Activated CD4-positive, alpha-beta T cell treated with anti-CD3 and anti-CD28 coated beads, Interleukin-2, amount 50 U/mL, for 16 hours (primary cell): ENCODE data around the gene ZNF85.
"Not testable (repeated sequence)": the region's sequence is repeated elsewhere in the genome, so short reads cannot be mapped to it uniquely, and the experiment has no call there.

Experiments used
- DNase-seq: peaks from one replicate; pipeline ENCODE4 v3.0.0-alpha.2; 2020

ZNF85 gene

DNA sequence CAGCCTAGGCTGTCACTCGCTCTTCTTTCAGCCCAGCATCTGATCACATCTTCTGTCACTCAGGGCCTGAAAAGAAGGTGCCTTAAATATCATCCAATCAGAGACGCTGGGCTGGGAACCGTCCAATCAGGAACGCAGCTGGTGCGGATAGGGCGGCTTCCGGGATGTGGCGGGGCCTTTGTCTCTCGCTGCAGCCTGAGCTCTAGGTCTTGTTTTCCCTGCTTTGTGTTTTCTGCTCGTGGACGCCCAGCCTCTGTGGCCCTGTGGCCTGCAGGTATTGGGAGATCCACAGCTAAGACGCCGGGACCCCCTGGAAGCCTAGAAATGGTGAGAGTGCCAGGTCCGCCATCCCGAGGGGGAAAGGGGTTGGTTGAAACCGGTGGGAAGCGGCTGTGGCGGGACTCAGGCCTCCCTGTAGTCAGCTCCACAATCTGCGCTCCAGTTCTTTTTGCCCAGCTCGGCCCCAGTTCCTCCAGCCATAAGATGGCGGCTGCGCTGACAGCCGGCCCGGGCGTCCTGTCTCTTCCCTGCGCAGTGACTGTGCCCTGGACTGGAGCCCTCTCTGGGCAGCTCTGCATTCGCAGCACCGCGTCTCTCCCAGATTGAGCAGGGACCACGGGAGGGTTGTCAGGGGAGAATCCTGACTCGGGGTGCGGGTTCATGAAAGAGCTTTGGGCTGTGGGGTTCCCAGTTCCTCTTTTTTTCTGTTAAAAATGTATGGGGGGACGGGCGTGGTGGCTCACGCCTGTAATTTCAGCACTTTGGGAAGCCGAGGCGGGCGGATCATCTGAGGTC, at the start of gene ZNF85:
Gene ZNF85 (plus strand): TSS at position 175 of the 795 bp plus-strand sequence. CDS start 150 bp downstream, at position 325.
- peak; percentile 95 for DNase-seq

DNA sequence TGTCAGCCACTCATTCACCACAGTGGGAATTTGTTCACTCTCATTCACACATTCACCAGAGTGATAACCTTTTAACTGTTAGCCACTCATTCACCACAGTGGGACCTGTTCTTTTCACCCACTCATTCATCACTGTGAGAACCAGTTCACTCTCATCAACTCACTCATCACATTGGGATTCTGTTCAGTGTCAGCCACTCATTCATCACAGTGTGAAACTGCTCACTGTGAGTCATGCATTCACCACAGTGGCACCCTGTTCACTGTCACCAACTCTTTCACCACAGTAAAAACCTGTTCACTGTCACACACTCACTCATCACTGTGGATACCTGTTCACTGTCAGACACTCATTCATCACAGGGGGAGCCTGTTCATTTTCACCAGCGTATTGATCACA, 43.5 kb upstream of the ZNF85 start:
- DNase-seq: no peak

DNA sequence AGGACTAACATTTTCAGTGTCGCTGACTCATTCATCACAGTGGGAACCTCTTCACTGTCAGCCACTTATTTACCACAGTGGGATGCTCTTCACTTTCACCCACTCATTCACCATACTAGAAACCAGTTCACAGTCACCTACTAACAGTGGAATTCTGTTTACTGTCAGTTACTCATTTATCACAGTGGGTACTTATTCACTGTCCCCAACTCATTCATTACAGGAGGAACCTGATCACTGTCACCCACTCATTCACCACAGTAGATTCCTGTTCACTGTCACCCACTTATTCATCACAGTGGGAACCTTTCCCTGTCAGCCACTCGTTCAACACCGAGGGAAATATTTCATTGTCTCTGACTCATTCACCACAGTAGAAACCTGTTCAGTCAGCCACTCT, 10.1 kb upstream of the ZNF85 start:
- DNase-seq: no peak

DNA sequence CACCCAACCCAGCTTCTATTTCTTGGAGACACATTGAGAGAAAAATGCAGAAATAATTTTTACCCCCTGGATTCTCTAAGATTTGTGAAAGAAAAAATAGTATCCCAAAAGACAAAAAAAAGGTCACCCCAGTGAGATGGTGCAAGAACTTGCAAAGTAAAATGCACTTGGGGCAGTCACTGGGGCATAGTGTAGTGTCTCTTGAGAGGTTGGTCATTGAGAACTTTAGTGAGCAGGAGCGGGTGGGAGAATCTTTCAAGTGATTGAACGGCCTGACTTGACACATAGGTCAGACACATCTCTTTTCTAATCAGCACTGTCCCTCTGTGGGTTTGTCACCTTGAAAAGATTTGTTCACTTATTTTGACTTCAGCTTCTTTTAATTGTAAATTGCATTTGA, 2.4 kb downstream of the ZNF85 start:
- no peak for DNase-seq

DNA sequence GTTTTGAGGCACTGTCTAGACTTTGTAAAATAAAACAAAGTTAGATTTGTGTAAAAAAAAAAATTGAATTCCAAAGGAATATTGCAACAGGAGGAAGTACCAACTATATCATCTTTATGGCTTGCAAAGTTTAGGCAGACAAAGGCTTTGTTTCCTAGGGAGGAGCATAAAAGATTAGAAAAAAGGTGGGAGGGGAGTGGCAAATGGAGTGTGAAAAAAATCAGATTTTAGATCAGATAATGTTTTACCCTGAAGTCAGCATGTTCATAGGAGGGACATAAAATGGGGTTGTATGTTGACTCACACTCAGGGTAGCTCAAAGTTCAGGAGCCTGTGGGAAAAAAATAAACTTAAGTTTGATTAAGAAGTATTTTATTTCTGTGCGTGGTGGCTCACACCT, 3.7 kb downstream of the ZNF85 start:
- DNase-seq: no peak

DNA sequence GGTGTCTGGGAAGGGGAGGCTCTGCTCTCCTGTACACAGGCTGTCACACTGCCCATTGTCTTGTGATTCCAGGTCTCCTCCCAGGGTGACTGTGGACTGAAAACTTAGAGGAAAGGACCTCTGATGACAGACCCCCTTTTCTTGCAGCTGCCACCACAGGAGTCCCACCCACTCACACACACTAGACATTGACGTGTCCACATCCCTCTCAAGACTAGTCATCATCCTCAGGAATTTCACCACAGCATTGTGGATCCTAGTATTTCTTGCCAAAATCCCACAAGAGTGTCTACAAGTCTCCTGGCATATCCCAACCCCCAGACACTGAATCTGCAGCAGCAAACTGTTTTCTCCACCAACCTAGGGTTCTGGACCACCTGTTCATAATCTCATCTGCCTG, 5.3 kb downstream of the ZNF85 start:
- DNase-seq: no peak

DNA sequence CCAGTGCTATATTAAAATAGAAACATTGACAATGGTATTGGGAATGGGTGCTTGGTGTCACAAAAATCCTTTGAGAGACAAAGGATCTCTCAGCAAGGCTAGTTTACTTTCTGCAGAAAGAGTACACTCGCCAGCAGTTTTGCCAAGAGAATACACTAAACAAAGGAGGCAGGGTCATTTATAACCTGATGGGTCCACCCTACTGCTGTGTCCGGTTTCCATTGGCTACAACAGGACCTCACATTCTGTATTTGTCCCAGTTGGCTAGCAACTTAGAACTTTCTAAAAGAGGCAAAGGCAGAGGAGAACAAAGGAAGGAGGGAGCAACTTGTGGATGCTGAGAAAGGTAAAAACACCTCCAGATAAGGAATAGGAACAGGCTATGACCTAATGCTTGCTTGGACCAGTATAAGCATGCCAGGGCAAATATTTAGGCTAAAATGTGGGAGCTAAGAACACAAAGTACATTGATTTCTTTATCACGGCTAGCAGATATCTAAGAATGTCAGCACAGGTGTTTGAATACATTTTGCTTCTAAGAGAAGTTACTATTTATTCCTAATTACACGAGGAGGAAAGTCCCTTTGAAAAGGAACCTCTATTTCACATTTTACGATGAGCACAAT, 13.4 kb downstream of the ZNF85 start:
- not testable (repeated sequence) for DNase-seq

DNA sequence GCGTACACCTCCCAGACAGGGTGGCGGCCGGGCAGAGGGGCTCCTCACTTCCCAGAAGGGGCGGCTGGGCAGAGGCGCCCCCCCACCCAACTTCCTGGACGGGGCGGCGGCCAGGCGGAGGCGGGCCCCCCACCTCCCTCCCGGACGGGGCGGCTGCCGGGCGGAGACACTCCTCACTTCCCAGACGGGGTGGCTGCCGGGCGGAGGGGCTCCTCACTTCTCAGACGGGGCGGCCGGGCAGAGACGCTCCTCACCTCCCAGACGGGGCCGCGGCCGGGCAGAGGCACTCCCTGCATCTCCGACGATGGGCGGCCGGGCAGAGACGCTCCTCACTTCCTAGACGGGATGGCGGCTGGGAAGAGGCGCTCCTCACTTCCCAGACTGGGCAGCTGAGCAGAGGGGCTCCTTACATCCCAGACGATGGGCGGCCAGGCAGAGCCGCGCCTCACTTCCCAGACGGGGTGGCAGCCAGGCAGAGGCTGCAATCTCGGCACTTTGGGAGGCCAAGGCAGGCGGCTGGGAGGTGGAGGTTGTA, 29.6 kb downstream of the ZNF85 start:
- DNase-seq: not testable (repeated sequence)

DNA sequence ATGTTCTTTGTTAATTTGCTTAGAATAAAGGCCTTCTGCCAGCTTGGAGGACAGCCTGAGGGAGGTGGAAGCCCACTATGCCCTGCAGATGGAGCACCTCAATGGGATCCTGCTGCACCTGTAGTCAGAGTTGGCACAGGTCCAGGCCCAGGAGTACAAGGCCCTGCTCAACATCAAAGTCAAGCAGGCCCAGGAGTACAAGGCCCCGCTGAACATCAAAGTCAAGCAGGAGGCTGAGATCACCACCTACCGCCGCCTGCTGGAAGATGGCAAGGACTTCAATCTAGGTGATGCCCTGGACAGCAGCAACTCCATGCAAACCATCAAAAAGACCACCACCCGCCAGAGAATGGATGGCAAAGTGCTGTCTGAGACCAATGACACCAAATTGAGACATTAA, 41.7 kb downstream of the ZNF85 start:
- no peak for DNase-seq

DNA sequence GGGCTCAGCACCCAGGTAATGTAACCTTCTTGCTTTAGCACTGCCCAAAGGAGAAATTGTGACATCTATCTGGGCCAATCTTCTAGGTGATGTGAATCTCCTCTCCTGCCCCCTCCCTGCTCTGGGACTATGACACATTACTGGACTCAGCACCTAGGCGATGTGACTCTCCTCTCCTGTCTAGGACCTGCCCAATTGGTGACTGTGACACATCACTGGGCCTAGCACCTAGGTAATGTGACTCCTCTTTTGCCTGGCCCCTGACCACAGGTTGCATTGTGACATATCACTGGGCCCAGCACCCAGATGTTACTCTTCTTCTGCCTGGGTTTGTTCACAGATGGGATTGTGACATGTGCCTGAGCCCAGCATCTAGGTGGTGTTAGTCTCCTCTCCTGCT, 45.0 kb downstream of the ZNF85 start:
- DNase-seq: no peak

DNA sequence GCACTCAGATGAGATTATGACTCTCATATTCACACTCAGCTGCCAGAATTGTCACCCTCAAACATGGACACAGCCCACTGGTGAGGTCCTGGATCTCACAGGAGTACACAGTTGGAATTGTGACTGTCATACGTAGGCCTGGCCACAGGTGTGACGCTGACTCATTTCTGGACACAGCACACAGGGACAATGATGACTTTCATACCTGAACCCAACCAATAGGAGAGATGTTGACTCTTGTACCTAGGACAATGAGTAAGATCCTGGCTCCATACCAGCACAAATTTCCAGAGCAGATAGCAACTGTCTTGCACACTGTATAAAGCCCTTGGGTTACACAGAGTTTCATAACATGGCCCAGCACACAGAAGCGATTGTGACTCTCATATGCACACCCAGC, 46.4 kb downstream of the ZNF85 start:
- no peak for DNase-seq

DNA sequence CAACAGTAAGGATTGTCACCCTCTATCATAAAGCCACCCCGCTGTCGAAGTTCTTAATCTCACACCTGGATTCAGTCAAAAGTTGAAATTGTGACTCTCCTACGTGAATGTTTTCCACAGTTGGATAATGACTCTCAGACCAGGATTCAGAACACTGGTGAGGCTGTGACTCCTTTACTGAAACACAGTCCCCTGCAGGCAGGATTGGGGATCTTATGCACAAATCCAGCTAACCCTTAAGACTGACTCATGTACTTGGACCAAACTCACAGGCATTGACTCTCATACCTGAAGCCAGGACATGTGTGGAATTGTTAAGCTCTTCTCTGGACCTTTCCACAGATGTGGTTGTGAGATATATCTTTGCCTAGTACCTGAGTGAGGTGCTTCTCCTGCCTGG, 46.8 kb downstream of the ZNF85 start:
- no peak for DNase-seq

DNA sequence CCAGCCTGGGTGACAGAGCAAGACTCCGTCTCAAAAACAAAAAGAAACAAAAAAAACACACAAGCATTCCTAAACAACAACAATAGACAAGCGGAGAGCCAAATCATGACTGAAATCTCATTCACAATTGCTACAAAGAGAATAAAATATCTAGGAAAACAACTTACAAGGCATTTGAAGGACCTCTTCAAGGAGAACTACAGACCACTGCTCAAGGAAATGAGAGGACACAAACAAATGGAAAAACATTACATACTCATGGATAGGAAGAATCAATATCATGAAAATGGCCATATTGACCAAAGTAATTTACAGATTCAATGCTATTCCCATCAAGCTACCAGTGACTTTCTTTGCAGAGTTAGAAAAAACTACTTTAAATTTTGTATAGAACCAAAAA, 69.7 kb downstream of the ZNF85 start:
- not testable (repeated sequence) for DNase-seq

DNA sequence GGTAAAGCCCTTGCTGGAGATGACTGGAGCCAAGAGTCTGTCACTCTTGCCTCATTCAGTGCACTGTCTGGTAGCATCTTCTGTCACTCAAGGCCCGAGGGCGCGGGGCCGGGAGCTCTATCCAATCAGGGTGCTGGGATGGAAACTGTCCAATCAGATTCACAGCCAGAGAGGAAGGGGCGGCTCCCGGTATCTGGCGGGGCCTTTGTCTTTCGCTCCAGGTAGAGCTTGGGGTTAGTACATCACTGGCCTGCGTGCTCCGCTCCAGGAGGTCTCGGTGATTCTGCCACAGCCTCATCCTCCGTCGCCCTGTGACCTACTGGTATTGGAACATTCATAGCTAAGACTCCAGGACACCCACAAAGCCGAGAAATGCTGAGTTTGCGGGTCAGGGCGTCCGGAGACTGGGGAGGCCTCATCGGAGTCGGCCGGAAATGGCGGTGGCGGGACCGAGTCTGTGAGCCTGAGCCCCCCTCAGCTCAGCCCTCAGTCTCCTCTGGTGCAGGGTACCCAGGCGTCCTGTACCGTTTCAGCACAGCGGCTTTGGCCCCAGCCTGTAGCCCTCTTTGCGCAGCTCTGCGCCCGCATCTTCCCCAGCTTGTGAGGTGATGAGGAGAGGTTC, 76.8 kb downstream of the ZNF85 start:
- DNase-seq: peak; percentile 93
